HG03280 (cell line): ENCODE results near the gene SIVA1.
A peak's percentile ranks its signal among the peaks of the same experiment; 100 is the strongest.

Experiments used
- ATAC-seq: cut with Tn5 transposase; IDR thresholded peaks from one replicate; pipeline ENCODE4 v1.9.1; 2021; ENCODE audit warnings: mild to moderate bottlenecking, moderate library complexity; ENCODE audit not compliant: unreplicated experiment

The SIVA1 gene, protein sequence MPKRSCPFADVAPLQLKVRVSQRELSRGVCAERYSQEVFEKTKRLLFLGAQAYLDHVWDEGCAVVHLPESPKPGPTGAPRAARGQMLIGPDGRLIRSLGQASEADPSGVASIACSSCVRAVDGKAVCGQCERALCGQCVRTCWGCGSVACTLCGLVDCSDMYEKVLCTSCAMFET

DNA sequence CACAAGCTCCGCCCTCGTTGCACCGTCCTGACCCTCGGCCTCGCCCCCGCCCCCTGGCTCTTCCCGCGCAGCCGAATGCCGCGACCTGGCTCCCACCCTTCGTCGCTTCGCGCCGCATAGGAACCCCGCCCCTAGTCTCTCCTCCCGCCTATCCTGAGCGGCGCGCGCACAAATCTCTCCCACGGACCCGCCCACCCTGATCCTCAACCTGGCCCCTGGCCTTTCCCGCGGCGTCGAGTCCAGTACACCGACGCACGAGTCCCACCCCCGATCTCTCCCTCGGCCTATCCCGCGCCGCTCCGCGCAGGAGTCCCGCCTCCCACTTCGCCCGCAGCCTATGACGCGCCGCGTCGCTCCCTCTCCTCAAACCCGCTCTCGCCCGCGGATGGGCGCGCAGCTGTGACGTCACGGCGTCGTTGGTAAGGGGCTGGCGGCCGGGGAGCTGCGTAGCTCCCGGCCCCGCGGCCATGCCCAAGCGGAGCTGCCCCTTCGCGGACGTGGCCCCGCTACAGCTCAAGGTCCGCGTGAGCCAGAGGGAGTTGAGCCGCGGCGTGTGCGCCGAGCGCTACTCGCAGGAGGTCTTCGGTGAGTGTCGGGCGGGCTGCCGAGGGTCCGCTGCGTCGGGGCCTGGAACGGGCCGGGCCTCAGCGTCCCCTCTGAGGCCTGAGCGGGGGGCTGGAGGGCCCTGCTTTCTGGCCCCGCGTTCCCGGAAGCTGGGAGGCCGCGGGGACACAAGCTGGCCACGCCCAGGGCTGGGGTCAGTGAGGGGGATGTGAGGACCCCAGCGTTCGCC is at the start of gene SIVA1:
Gene SIVA1 (plus strand): TSS at position 413 of the 793 bp plus-strand sequence. CDS start 55 bp downstream, at position 468.
- peak; percentile 90 for ATAC-seq

DNA sequence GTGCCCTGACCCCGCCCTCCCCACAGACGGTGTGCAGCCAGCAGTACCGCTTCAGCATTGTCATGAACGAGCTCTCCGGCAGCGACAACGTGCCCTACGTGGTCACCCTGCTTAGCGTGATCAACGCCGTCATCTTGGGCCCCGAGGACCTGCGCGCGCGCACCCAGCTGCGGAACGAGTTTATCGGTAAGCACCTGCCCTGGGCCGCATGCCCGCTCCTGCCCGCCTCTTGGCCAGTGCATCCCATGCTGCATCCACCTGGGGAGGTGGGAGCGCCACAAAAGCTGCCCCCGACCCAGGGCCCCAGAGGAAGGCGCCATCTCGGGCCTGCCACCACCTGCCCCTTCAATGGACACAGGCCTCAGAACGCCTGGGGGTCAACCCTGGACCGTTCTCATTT is 49.7 kb upstream of the SIVA1 start:
- no peak for ATAC-seq

DNA sequence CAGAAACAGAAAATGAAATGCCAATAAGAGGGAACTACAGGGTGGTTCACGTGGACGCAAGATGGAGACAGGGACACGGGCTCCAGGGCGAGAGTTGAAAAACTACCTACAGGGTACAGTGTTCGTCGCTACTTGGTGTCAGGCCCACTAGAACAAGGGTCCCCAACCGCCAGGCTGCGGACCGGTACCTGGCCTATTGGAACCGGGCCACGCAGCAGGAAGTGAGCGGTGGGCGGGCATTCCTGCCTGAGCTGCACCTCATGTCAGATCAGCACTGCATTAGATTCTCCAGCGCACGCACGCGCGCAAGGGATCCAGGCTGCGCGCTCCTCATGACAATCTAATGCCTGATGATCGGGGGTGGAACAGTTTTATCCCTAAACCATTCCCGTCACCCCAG is 48.7 kb upstream of the SIVA1 start:
- ATAC-seq: no peak

DNA sequence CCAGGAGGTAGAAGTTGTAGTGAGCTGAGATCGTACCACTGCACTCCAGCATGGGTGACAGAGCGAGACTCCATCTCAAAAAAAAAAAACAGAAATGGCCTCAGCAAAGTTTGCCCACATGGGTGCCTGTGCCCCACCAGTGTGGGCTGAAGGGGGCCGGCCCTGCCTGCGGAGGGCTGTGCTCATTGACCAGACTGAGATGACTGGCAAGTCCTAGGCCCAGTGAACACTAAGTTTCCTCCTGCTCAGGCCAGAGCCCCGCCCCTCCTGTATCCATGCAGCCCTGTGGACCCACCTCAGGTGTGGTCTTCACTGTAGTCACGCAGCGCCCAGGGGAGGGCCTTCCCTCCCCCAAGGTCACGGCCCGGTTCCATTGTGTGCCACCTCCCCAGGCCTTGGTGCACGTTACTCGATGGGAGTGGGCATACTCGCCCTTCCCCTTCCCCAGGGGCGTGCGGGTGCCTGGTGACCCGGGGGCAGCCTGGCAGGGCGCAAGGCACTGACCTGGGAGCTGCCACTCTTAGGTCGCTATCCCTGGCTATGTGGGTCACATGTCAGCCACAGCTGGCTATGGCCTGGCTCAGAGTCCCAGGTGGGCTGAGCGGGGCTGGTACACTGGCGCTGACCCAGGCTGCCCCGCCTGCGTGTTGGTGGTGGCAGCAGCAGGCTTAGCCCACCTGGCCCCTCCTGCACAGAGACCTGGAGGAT is 47.5 kb upstream of the SIVA1 start:
- ATAC-seq: no peak

DNA sequence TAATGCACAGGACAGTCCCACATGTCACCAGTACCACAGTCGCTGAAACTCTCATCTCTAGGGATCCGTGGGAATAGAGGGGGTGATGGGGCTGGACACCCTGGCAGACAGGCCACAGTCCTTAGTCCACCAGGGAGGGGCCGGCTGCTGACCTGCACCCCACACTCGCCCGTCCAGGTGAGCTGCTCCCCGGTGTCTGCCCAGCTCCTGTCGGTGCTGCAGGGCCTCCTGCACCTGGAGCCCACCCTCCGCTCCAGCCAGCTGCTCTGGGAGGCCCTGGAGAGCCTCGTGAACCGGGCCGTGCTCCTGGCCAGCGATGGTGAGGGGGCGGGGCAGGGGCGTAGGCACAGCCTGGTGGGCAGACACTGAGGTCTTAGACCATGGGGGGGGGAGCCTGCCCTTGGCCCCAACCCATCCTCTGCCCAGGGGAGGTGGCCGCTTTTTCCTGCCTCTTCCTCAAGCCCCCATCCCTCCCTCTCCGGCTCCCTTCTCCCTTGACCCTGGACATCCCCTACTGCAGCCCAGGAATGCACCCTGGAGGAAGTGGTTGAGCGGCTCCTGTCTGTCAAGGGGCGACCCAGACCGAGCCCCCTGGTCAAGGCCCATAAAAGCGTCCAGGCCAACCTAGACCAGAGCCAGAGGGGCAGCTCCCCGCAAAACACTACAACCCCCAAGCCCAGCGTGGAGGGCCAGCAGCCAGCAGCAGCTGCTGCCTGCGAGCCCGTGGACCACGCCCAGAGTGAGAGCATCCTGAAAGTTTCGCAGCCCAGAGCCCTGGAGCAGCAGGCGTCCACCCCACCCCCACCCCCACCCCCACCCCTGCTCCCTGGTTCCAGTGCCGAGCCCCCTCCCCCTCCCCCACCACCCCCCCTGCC is 46.0 kb upstream of the SIVA1 start:
- ATAC-seq: no peak

DNA sequence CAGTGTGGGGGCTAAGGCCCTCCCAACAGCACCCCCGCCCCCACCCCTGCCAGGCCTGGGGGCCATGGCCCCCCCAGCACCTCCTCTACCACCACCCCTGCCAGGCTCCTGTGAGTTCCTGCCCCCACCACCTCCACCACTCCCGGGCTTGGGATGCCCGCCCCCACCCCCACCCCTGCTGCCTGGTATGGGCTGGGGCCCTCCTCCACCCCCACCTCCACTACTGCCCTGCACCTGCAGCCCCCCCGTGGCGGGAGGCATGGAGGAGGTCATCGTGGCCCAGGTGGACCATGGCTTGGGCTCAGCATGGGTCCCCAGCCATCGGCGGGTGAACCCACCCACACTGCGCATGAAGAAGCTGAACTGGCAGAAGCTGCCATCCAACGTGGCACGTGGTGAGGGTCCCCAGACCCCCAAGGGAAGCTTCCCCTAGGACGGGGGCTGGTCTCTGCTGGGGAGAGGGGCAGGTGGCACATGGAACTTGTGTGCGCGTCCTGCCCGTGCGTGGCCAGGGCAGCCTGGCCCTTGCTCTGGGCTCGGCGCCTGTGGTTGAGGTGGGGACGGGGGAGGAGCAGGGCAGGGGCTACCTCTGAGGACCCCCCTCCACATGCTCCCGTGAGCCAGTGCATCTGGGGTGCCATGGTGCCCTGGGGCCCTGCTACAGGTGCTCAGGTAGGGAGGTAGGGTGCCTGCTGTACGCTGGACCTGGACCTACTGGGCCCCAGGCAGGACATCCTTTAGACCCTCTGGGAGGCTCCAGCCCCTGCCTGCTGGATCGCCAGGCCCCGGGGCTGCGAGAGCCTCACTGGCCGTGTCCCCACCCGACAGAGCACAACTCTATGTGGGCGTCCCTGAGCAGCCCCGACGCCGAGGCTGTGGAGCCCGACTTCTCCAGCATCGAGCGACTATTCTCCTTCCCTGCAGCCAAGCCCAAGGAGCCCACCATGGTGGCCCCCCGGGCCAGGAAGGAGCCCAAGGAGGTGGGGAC is 45.0 kb upstream of the SIVA1 start:
- no peak for ATAC-seq

DNA sequence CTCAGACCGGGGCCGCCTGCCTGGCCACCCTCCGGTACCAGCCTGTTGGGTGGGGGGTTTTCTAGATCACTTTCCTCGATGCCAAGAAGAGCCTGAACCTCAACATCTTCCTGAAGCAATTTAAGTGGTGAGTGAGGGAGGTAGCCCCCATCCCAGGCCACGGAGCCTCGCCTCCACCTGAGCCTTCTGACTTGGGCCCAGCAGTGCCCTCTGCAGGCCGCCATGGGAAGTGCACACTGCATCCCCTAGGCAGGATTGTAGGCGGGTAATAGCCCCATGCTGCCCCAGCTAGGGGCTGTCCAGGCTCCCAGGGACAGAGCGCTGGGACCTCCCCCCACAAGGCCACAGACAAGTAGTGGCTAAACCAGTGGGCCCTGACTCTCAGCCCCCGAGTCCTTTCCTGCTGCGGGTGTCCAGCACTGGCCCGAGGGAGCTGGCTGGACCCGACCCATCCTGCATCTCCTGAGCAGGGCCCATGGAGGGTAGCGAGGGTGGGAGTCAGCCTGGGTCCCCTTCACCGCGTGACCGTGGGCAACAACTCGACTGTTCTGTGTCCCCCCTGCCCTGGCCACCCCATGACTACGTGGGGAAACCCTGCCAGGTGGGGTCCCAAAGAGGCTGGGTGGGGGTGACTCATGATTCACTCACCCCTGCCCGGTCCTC is 44.2 kb upstream of the SIVA1 start:
- ATAC-seq: peak; percentile 59

DNA sequence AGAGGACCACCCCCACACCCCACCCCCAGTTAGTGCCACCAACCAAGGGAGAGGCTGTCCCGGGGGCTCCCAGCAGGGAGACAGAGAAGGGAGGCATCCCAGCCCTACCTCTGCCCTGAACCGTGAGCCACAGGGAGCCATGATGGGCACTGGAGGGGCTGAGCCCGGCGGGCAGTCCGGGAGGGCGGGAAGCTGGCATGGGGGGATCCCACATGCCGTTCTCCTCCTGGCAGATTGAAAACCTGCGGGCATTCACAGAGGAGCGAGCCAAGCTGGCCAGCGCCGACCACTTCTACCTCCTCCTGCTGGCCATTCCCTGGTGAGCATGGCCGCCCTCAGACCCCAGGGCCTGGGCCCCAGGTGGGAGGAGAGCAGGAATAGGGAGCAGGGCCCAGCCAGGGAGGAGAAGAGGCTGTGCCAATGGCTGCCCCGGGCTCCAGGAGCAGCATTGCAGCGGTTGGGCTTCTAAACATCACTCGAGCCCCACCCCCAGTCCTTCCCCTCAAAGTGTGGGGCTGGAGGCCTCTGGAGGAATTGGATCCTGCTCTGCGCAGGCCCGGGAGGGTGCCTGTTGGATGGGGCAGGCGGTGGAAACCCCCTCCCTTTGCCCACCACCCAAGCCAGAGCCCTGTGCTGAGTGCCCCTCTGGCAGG is 43.4 kb upstream of the SIVA1 start:
- no peak for ATAC-seq

DNA sequence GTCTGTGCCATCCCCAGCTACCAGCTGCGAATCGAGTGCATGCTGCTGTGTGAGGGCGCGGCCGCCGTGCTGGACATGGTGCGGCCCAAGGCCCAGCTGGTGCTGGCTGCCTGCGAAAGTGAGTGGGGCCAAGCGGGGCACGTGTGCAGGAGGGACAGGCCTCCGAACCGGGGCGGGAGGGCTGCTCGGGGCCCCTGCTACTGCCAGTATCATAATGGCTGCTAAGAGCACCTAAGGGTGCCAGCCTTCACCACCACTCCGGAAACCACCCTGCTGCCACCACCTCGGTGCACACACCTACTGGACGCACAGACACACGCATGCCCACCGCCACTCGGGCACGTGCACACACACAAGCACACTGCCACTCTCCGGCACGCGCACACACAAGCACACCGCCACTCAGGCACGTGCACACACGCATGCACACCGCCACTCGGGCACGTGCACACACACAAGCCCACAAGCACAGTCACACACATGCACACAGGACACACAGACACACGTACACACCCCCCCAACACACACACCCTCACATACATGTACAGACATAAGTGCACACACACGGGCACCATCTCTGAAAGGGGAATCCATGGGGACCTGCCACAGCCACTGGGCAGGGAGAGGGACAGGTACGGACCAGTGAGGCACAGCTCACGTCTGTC is 42.7 kb upstream of the SIVA1 start:
- ATAC-seq: no peak

DNA sequence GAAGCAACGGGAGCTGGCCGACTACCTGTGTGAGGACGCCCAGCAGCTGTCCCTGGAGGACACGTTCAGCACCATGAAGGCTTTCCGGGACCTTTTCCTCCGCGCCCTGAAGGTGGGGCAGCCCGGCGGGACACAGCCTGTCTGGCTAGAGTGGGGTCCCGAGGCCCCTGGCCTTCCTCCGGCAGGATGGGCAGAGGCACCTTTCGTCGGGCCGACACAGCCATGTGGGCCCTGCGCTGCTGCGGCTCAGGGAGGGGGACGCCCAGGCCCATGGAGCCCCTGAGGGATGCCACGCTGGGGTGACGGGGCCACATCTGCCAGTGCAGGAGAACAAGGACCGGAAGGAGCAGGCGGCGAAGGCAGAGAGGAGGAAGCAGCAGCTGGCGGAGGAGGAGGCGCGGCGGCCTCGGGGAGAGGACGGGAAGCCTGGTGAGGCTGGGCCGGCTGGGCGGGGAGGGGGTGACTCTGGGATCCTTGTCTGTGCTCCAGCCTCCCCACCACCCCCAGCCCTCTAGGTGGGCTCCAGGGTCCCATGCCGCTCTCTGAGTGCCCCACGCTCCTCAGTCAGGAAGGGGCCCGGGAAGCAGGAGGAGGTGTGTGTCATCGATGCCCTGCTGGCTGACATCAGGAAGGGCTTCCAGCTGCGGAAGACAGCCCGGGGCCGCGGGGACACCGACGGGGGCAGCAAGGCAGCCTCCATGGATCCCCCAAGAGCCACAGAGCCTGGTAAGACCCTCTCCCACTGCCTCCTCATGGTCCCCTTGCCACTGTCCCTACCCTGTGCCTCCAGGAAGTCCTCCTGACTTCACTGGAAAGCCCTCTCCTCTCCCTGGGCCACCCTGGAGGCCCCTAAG is 39.8 kb upstream of the SIVA1 start:
- ATAC-seq: no peak

DNA sequence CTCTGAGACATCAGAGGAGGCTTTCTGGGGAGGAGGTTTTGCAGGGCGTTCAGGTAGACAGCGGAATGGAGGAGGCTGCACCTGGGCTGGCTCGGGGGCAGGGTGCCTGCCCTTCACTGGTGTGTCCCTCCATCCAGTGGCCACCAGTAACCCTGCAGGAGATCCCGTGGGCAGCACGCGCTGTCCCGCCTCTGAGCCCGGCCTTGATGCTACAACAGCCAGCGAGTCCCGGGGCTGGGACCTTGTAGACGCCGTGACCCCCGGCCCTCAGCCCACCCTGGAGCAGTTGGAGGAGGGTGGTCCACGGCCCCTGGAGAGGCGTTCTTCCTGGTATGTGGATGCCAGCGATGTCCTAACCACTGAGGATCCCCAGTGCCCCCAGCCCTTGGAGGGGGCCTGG is 38.9 kb upstream of the SIVA1 start:
- no peak for ATAC-seq

DNA sequence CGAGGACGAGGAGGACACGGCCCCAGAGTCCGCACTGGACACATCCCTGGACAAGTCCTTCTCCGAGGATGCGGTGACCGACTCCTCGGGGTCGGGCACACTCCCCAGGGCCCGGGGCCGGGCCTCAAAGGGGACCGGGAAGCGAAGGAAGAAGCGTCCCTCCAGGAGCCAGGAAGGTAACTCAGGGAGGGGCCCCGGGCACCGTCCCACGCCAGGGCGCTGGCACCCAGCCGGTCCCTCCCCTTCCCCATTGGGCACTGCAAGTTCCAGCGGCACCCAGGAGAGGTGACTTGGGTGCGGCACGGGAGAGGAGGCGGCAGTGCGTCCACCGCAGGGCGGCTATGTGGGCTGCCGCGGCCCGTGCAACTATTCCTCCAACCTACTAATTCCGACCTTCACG is 38.3 kb upstream of the SIVA1 start:
- no peak for ATAC-seq

DNA sequence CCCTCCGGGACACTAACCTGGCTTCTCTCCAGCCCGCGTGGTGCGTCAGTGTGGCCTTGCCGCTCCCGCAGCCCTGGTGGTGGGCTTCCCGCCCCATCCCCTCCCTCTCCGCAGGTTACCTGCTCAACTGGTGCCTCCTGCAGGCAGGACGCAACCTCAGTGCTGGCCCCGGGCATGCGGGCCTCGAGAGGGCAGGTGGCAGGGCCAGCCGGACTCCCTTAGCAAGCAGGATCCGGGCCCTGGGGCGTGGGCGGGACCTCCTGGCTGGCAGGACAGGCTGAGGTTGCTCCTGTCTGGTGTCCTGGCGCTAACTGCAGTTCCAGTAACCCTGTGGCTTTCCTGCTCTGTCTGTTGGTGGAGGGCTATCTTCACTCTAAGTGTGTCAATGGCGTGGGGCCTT is 37.5 kb upstream of the SIVA1 start:
- no peak for ATAC-seq

DNA sequence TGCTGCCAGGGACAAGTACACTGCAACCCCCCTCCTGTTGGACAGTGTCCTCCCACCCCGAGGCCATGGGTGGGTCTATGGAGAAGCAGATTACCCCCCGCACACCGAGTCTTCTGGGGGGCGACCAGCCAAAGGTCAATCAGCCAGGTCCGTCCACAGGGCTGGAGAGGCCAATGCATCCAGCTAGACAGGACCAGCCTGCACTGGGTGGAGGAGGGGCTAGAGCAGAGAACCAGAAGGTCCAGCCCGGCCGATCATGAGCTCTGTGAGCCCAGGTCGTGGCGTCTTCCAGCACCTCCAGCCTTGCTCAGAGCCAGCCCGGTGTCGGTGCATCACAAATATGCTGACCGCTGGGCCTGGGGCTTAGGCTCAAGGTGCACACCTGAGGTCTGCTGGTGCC is 37.1 kb upstream of the SIVA1 start:
- no peak for ATAC-seq

DNA sequence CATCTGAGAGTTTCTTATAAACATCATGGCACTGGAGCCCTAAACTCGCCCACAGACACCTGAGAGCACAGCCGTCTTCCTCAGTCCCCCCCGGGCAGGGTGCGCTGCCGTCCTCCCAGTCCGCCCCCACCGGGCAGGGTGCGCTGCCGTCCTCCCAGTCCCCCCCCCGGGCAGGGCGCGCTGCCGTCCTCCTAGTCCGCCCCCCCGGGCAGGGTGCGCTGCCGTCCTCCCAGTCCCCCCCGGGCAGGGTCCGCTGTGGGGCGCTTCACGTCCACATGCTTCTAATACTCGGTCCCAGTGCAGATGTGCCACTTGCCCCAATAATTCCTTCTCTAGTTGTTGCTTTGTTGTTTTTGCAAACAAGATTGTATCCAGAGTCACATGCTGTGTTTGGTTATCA is 35.8 kb upstream of the SIVA1 start:
- ATAC-seq: no peak

DNA sequence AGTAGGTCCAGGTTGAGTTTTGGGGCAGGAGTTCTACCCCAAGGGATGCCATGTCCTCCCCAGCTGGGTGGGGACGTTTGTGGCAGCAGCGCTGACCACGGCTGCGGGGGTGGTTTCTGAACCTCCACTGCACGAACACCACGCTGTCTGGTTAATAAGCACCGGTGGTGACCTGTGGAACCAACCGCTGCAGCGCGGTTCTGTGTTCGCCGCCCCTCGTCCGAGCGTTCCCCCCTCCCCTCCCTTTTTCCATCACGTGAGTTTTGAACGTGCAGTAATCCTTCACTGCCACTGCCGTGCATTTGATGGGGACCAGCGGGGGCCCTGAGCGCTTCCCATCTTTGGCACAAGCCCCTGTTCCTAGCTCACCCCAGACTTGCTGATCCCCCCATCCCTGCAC is 35.3 kb upstream of the SIVA1 start:
- no peak for ATAC-seq

DNA sequence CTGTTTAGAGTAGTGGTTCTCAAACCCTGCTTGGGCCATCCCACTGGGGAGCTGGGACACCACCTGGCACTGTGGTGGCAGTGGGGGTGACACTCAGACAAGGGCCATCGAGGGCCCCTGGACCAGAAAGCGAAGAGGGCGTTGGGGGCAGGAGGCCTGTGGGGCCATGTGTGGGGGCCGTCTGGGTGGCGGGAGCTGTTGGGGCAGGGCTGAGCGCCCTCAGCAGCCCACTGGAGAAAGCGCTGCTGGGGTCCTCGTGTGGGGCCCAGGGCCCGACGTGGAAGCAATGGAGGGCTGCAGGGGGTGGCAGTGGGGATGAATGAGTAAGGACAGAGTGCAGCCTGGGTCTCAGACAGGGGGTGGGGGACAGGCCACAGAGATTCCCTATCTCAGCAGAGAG is 34.8 kb upstream of the SIVA1 start:
- ATAC-seq: no peak
